Measurements from ENCODE around the gene OVCA2.

OVCA2 gene

DNA sequence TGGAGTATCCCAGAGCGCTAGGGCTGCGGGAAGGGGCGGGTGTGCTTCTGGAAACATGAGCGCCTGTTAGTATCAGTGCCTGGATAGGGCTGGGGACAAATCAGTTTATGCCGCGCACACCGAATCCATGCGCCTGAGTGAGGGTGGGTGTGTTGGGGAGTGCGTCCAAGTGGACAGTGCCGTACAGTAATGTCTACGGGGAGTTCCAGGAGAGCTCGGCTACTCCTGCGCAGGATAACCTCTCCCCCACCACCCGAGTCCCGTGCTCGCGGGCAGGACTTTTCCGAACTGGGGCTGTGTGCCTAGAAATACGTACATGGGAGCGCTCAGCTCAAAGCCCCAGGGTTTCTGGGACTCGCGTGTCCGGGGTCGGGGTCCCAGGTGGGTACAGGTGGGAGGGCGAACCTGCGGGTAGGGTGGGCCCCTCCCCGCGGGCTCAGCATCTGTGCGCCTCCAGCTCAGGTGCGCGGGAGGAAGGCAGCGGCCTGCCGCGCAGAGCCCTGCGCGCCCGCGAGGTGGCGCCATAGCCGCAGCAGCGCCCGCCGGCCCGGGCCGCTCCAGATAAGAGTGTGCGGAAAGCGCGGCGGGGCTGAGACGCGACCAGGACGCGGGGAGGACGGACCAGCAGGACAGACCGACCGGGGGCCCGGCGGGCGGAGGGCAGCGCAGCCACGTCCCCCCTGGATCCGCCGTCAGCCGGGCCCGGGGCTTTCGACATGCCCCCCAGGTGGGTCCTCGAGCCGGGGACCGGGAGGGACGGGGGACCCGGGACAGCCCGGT is 12.9 kb downstream of the OVCA2 start, which contains the start of gene HIC1:
Gene HIC1 (plus strand): TSS at position 592 of the 780 bp plus-strand sequence. CDS start 1,588 bp downstream, outside the sequence.
- DNase-seq (ENCODE audit: low read depth): no peak

DNA sequence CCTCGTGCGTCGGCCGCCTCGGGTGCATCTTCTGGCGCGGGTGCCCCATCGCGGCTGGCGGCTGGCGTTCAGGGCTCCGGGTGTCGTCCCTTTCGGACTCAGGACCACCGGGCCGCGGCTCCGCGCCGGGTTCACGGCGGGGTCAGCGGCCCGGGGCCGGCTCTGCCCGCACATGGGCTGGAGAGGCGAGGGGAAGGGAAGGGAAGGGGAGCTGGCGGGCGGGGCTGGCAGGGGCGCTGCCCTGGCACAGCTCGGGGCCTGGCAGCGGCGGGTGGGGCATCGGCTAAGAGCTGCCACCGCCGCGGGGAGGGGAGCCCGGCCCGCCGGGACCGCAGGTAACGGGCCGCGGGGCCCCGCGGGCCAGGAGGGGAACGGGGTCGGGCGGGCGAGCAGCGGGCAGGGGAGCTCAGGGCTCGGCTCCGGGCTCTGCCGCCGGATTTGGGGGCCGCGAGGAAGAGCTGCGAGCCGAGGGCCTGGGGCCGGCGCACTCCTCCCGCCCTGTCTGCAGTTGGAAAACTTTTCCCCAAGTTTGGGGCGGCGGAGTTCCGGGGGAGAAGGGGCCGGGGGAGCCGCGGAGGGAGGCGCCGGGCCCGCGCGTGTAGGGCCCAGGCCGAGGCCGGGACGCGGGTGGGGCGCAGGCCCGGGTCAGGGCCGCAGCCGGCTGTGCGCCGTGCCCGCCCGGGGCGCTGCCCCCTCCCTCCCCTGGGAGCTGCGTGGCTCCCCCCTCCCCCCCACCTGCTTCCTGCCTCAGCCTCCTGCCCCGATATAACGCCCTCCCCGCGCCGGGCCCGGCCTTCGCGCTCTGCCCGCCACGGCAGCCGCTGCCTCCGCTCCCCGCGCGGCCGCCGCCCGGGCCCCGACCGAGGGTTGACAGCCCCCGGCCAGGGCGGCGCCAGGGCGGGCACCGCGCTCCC is 13.7 kb downstream of the OVCA2 start:
- DNase-seq (ENCODE audit: low read depth): no peak

DNA sequence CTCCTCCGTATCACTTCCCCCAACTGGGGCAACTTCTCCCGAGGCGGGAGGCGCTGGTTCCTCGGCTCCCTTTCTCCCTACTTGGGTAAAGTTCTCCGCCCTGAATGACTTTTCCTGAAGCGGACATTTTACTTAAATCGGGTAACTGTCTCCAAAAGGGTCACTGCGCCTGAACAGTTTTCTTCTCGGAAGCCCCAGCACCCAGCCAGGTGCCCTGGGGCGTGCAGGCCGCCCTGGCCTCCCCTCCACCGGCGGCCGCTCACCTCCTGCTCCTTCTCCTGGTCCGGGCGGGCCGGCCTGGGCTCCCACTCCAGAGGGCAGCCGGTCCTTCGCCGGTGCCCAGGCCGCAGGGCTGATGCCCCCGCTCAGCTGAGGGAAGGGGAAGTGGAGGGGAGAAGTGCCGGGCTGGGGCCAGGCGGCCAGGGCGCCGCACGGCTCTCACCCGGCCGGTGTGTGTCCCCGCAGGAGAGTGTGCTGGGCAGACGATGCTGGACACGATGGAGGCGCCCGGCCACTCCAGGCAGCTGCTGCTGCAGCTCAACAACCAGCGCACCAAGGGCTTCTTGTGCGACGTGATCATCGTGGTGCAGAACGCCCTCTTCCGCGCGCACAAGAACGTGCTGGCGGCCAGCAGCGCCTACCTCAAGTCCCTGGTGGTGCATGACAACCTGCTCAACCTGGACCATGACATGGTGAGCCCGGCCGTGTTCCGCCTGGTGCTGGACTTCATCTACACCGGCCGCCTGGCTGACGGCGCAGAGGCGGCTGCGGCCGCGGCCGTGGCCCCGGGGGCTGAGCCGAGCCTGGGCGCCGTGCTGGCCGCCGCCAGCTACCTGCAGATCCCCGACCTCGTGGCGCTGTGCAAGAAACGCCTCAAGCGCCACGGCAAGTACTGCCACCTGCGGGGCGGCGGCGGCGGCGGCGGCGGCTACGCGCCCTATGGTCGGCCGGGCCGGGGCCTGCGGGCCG is 14.7 kb downstream of the OVCA2 start:
- DNase-seq (ENCODE audit: low read depth): no peak

DNA sequence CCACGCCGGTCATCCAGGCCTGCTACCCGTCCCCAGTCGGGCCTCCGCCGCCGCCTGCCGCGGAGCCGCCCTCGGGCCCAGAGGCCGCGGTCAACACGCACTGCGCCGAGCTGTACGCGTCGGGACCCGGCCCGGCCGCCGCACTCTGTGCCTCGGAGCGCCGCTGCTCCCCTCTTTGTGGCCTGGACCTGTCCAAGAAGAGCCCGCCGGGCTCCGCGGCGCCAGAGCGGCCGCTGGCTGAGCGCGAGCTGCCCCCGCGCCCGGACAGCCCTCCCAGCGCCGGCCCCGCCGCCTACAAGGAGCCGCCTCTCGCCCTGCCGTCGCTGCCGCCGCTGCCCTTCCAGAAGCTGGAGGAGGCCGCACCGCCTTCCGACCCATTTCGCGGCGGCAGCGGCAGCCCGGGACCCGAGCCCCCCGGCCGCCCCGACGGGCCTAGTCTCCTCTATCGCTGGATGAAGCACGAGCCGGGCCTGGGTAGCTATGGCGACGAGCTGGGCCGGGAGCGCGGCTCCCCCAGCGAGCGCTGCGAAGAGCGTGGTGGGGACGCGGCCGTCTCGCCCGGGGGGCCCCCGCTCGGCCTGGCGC is 15.4 kb downstream of the OVCA2 start:
- no peak for DNase-seq (ENCODE audit: low read depth)

DNA sequence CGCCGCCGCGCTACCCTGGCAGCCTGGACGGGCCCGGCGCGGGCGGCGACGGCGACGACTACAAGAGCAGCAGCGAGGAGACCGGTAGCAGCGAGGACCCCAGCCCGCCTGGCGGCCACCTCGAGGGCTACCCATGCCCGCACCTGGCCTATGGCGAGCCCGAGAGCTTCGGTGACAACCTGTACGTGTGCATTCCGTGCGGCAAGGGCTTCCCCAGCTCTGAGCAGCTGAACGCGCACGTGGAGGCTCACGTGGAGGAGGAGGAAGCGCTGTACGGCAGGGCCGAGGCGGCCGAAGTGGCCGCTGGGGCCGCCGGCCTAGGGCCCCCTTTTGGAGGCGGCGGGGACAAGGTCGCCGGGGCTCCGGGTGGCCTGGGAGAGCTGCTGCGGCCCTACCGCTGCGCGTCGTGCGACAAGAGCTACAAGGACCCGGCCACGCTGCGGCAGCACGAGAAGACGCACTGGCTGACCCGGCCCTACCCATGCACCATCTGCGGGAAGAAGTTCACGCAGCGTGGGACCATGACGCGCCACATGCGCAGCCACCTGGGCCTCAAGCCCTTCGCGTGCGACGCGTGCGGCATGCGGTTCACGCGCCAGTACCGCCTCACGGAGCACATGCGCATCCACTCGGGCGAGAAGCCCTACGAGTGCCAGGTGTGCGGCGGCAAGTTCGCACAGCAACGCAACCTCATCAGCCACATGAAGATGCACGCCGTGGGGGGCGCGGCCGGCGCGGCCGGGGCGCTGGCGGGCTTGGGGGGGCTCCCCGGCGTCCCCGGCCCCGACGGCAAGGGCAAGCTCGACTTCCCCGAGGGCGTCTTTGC is 16.2 kb downstream of the OVCA2 start:
- DNase-seq (ENCODE audit: low read depth): no peak

DNA sequence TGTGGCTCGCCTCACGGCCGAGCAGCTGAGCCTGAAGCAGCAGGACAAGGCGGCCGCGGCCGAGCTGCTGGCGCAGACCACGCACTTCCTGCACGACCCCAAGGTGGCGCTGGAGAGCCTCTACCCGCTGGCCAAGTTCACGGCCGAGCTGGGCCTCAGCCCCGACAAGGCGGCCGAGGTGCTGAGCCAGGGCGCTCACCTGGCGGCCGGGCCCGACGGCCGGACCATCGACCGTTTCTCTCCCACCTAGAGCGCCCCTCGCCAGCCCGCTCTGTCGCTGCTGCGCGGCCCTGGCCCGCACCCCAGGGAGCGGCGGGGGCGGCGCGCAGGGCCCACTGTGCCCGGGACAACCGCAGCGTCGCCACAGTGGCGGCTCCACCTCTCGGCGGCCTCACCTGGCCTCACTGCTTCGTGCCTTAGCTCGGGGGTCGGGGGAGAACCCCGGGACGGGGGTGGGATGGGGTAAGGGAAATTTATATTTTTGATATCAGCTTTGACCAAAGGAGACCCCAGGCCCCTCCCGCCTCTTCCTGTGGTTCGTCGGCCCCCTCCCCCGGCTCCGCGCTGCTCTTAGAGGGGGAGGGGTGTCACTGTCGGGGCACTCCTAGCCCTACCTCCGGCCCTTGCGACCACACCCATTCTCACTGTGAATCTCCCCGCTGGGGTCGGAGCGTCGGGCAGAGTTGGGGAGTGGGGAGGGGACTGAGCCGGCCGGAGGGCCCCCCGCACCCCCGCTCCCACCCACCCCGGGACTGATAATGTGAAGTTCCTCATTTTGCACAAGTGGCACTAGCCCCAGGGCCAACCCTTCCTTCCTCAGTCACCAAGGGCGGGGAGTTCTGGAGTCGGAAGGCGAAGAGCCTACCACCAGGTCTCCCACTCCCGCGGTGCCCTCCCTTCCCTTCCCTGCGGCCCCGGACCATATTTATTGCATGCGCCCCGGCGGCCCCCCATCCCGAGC is 17.0 kb downstream of the OVCA2 start:
- no peak for DNase-seq (ENCODE audit: low read depth)

DNA sequence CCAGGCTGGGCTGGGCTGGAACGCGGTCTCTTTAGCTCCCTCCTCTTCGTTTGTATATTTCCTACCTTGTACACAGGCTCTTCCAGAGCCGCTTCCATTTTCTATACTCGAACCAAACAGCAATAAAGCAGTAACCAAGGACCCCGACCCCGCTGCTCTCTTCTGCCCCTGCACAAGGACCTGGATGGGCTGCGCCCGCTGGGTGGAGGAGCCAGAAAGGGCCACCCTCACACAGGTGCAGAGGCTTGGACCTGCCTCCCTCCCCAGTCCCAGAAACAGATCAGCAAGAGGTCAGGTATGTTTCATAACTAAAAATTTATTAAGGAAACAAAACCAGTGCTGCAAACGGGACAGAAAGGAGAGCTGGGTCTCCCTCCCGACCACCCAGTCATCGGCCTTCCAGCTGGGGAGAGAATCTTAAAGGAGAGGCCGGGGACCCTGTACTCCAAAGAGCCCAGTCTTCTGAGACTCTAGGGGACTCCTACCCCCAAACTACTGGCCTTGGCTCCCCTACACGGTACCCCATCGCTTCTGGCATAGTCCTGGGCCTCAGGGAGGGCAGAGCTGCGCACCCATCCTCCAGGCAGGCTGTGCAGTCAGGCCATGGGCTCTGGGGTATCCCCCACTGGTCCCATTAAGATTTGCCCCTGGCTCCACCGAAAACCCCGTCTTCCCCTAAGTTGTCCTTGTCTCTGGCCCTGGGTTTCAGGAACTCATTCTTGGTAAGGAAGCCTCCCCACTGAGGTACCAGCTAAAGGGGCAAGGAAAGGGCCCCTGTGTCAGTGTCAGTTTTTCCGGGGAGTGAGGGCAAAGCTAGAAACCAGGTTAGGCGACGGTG is 17.9 kb downstream of the OVCA2 start:
- DNase-seq (ENCODE audit: low read depth): no peak

DNA sequence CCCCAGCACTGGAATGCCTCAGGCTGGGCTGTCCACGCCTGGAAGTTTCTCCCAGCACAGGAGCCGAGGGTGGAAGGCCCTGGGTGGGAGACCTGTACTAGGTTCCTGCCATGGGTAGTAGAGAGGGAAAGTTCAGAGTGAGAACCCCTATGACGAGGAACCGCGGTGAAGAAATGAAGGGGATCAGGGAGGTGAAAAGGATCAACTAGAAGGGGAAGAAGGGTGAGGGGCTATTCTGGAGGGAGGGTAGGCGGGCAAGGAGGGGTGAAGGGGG is 18.5 kb downstream of the OVCA2 start:
- no peak for DNase-seq (ENCODE audit: low read depth)

DNA sequence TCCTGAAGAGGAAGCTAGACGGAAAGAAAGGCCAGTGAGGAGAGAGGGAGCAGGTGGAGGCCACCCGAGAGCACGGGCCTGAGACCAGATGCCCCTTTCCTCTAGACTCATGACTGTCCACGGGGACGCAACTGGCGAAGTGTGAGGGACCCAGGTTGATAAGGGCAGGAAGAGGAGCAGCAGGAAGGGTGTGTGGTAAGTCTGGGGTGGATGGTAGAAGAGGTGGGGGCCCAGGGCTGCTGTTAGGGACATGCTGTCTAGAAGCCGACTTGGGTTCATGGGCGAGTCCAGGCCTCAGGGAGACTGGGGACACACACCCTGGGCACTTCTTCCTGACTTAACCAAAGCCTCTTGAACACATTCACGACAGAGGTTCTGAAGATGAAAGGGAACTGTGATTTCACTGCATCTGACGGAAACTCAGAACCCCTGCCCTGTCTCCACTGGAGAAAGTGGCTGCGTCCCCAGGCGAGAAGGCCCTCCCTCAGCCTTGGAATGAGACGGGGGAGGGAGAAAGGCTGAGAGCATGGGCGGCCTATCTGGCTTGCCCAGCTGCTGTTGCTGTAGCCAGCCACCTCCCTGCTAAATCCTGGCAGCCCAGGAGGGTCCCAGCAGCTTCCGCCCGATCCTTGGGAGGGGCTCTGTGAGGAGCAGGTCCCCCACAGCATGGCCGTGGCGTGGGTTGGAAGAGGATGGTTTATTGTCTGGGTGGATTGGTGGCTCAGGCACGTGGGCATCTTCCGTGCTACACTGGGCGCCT is 19.0 kb downstream of the OVCA2 start:
- DNase-seq (ENCODE audit: low read depth): no peak

DNA sequence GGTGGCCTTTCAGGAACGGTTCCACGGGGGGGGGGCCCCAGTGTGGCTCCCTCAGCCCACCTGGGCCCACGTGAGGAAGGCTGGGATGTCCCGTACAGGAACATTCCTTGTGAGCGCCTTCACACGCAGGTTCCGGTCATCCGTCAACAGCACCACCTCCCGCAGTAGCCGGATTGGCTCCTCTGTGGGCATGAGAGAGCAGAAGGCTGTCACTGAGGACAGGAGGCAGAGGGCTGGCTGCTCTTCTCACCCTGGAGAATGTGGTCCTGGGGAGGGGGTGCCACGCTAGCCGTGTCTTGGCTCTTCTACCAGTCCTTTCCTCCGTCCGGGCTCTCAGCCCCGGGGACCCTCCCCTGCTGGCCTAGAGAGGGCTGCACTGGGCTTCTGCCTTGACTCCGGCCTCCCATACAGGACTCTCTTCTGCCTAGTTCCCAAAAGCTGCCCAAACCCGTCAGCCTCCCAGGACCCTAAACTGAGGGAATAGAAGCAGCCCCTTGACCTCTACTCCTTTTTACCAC is 19.7 kb downstream of the OVCA2 start:
- no peak for DNase-seq (ENCODE audit: low read depth)

DNA sequence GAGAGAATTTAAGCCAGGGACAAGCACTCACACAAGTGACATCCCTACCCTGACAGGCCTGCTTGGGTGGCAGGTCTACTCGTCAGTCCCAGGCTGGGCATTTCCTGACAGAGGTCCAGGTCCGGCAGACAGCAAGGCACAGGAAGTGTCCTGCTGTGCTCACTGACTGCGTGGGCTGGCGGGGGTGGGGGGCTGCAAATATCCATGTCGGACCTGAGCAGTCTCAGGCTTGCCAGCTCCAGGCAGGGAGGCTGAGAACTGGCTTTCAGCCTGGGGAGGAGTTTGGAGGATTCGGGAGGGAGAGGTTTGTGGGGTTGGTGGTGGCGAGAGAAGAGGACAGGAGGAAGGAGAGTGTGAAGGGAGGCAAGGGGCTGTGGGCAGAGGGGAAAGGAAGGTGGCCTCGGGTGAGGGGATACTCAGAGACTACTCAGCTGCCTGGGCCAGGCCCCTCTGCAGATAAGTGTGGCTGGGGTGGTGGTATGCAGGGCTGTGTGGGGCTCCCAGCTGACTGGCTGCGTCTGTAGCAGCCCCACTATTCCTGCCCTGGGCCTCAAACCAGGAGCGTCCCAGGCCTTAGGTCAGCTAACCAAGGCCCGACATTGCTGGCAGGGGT is 20.9 kb downstream of the OVCA2 start:
- DNase-seq (ENCODE audit: low read depth): no peak

DNA sequence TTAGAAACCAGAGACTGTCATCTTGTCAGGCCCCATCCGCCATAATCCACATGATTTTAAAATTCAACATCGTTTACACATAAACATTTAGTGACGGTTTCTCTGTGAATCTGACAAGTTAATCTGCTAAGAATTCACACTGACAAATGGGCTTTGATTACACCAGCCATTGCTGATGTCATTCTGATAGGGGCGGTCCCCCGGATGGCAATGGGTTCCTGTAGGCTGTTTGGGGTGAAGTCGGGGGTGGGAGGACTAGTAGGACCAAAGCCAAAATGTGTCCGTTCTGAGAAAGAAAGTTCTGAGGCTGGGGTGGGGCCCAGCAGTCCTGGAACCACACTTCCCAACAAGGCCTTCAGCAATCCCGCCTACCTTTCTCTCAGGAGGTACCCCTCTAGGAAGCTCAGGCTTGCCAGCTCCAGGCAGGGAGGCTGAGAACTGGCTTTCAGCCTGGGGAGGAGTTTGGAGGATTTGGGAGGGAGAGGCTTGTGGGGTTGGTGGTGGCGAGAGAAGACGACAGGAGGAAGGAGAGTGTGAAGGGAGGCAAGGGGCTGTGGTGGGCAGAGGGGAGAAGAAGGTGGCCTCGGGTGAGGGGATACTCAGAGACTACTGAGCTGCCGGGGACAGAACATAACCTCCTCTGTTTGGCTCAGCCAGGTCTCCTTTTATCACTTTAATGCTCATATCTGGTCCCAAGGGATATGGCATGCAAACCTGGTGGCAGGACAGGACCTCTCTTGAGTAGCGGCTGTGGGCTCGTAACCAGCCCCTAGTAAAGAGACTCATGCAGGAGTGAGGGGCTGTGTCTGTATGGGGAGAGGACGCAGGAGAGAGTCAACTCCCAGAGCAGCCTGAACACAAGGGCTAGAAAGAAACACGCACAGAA is 21.7 kb downstream of the OVCA2 start:
- DNase-seq (ENCODE audit: low read depth): no peak

DNA sequence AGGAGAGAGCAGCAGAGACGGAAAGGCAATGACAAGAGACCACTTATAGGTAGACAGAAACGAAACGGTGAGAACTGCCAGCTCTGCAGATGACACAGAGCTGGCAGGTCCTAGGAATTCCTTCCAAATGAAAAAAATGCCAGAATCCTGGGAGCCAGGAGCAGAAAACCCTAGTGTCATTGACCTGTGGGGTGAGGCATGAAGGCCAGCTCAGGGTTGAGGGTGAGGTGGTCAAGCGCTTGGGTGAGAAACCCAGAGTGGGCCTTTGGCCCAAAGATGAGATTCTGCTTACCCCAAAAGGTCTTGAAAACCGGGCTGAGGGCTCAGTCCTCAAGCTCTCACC is 22.3 kb downstream of the OVCA2 start:
- DNase-seq (ENCODE audit: low read depth): no peak

DNA sequence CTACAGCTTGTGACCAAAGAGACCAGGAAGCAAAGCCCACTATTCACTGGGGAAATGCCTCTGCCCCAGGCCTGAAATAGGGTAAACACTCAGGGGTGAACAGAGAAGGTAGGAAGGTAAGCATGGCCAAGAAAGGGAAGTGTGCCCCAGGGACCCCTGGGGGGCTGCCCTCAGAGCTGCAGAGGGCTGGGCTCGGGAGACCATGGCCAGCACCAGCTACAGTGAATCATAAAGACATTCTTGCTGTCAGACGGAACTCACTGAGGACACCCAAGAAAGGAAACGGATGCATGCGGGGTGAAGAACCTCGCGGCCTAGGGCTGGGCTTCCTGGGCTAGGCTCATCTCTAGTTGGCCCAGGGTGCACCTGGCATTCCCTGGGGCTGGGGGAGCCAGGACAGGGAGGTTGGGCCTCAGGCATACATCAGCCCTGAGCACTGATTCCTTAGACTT is 22.7 kb downstream of the OVCA2 start:
- no peak for DNase-seq (ENCODE audit: low read depth)

DNA sequence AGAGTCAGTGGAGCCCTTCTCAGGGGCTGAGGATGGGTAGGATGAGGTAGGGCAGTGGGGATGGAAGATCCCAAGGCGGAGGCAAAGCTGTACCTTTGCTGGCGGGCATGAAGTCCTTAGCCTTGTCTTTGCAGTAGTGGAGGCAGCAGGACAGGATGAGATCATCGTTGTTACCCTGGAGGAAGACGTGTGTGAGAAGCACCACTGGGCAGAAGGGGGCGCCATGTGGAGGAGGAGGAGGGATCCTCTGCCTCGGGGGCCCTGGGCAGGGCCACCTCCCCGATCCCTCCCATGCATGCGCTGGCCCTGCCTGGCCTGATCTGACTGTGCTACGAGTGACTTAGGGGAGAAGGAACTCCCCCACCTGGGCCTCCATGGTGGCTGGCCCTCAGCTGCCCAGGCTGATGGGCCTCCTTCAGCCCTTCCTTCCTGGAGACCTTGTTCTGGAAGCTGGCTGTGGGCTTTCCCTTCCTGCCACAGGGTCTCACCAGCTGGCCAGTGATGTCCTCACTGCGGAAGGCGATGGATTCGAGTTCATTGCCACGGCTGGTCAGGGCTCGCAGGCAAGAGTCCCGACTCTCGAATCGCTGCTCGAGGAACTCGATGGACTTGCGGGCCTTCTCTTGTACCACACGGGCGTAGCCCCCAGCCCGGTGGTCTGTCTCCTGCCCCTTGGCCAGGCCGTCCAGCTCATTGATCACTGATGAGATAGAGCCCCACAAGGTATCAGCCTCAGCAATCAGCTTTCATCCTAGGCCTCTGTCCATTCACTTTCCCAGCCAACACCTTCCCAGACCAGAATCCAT is 23.4 kb downstream of the OVCA2 start:
- DNase-seq (ENCODE audit: low read depth): no peak

Data from T-helper 22 cell (primary cell).